ENCODE measurements around the gene FIBP. TPM values are rescaled to one million over a fixed set of nuclear protein-coding genes. Genes with fewer than 3 reads are reported as not detected.

Gene FIBP
- polyA plus RNA-seq, 1 donor from 2014 or later = 248 TPM

GRCh38 chr11:65919141-65919572, 30.9 kb upstream of the FIBP start, which contains the start of gene DRAP1:
DRAP1 (plus strand) TSS chr11:65919426; CDS start chr11:65919502, 76 bp downstream.
- H4K20me1 ChIP-seq (ENCODE audit: insufficient read depth) = no peaks in the 10 kb centered on the region
- peak within 1 kb of the TSS; percentile 74 for H3K27ac ChIP-seq (ENCODE audit: low read length)
- no peaks in the 10 kb centered on the region for H3K9me3 ChIP-seq (ENCODE audit: low read length)
- peak within 1 kb of the TSS; percentile 92 for H3K9ac ChIP-seq (ENCODE audit: low read length)
- H3K36me3 ChIP-seq (ENCODE audit: insufficient read depth, low read length) = no peaks in the 10 kb centered on the region
- peak within 1 kb of the TSS; percentile 97 for H3K4me3 ChIP-seq (ENCODE audit: low read length)
- no peaks in the 10 kb centered on the region for H3K27me3 ChIP-seq (ENCODE audit: insufficient read depth, low read depth, low read length)
- H3K4me2 ChIP-seq (ENCODE audit: low read length) = peak within 1 kb of the TSS; percentile 92
- peaks cover 20% of the 10 kb centered on the region for H3K79me2 ChIP-seq (replicated peaks; ENCODE audit: insufficient read depth, low read length)
- no peaks in the 10 kb centered on the region for H3K9me2 ChIP-seq (ENCODE audit: insufficient read depth, low read length)
- H3F3A ChIP-seq (ENCODE audit: insufficient read depth, low read length, poor library complexity, severe bottlenecking) = no peaks in the 10 kb centered on the region
- H2AFZ ChIP-seq (ENCODE audit: low read depth, low read length) = peak within 1 kb of the TSS; percentile 65
- TF ChIP-seq EP300 (conservative IDR thresholded peaks at IDR 0.05; ENCODE audit: poor library complexity, severe bottlenecking) (peak; percentile 46), SMC3 (conservative IDR thresholded peaks at IDR 0.05; ENCODE audit: poor library complexity) (peak; percentile 17), REST (IDR thresholded peaks at IDR 0.05; ENCODE audit: borderline replicate concordance) (no peak), POLR2AphosphoS5 (IDR thresholded peaks at IDR 0.05) (peak; percentile 69), MXI1 (conservative IDR thresholded peaks at IDR 0.05; ENCODE audit: poor library complexity, severe bottlenecking) (peak; percentile 81), RAD21 (conservative IDR thresholded peaks at IDR 0.05) (no peak), EZH2 (IDR thresholded peaks at IDR 0.05; ENCODE audit: borderline replicate concordance, insufficient read depth, low read length, poor library complexity, severe bottlenecking) (no peak), TAF1 (IDR thresholded peaks at IDR 0.05; ENCODE audit: low read depth) (no peak), CTCF (IDR thresholded peaks at IDR 0.05; ENCODE audit: poor library complexity, severe bottlenecking) (peak; percentile 16)

GRCh38 chr11:65918211-65919140, 30.2 kb upstream of the FIBP start, which contains the start of gene C11orf68:
C11orf68 (minus strand) TSS chr11:65919062; CDS start chr11:65919031, 31 bp downstream.
- Histone ChIP-seq H4K20me1 (ENCODE audit: insufficient read depth) (no peaks in the 10 kb centered on the region), H2AFZ (ENCODE audit: low read depth, low read length) (peak within 1 kb of the TSS; percentile 65), H3K9ac (ENCODE audit: low read length) (peak within 1 kb of the TSS; percentile 92), H3K4me3 (ENCODE audit: low read length) (peak within 1 kb of the TSS; percentile 97), H3K4me2 (ENCODE audit: low read length) (peak within 1 kb of the TSS; percentile 92), H3K27ac (ENCODE audit: low read length) (peak within 1 kb of the TSS; percentile 74), H3K27me3 (ENCODE audit: insufficient read depth, low read depth, low read length) (no peaks in the 10 kb centered on the region), H3F3A (ENCODE audit: insufficient read depth, low read length, poor library complexity, severe bottlenecking) (no peaks in the 10 kb centered on the region), H3K9me2 (ENCODE audit: insufficient read depth, low read length) (no peaks in the 10 kb centered on the region), H3K36me3 (ENCODE audit: insufficient read depth, low read length) (no peaks in the 10 kb centered on the region), H3K79me2 (replicated peaks; ENCODE audit: insufficient read depth, low read length) (peaks cover 20% of the 10 kb centered on the region), H3K9me3 (ENCODE audit: low read length) (no peaks in the 10 kb centered on the region)
- TF ChIP-seq MXI1 (conservative IDR thresholded peaks at IDR 0.05; ENCODE audit: poor library complexity, severe bottlenecking) (peak; percentile 15), POLR2AphosphoS5 (IDR thresholded peaks at IDR 0.05) (peak; percentile 75), CTCF (IDR thresholded peaks at IDR 0.05; ENCODE audit: poor library complexity, severe bottlenecking) (no peak), TAF1 (IDR thresholded peaks at IDR 0.05; ENCODE audit: low read depth) (peak; percentile 24), EZH2 (IDR thresholded peaks at IDR 0.05; ENCODE audit: borderline replicate concordance, insufficient read depth, low read length, poor library complexity, severe bottlenecking) (no peak), REST (IDR thresholded peaks at IDR 0.05; ENCODE audit: borderline replicate concordance) (peak; percentile 58)

Data from neural cell (in vitro differentiated cells).